H1 (cell line): ENCODE results near the gene KCNJ2. TPM values are rescaled to one million over a fixed set of nuclear protein-coding genes. Genes with fewer than 3 reads are reported as not detected.

Source experiments
- FOSL1 ChIP-seq: IDR thresholded peaks from 2 replicates; pipeline ENCODE4 v1.6.1; 2011; ENCODE audit warnings: mild to moderate bottlenecking, low read depth, low read length, moderate library complexity; ENCODE audit not compliant: insufficient read depth
- RXRA ChIP-seq: IDR thresholded peaks from 2 replicates; pipeline ENCODE4 v1.6.1; 2011; ENCODE audit warnings: low read depth, mild to moderate bottlenecking, low read length, moderate library complexity; ENCODE audit not compliant: insufficient read depth
- SP2 ChIP-seq: IDR thresholded peaks from 2 replicates; pipeline ENCODE4 v1.6.1; 2012; ENCODE audit warnings: mild to moderate bottlenecking, low read length, inconsistent platforms
- polyA plus RNA-seq, 7 experiments: library from polyadenylated mRNA; depleted of rRNA in 3 of 7; stranded (reverse) in 5 of 7; unstranded in 2 of 7; fragments of >200 nt in 5 of 7; fragments of 200-250 nt in 2 of 7; gene quantifications; 1 replicate in 5 of 7; 2 replicates in 1 of 7; 4 replicates in 1 of 7; pipeline versions ENCODE4 v1.2.1 to v1.2.3, GENCODE V29; 2011 to 2013; ENCODE audit warnings: missing spikeins in 2 of 7, mixed read lengths in 2 of 7
- total RNA-seq: library from RNA; stranded (reverse); fragmentation: NEBNext Ultra II Directional; extraction: Animal tissue kit (Norgen Biotek cat#: 25700); gene quantifications from 2 replicates; pipeline ENCODE4 v1.2.1, GENCODE V29; 2021

Gene KCNJ2
- total and polyA plus RNA-seq, 2 of the 8 experiments (the other 6 are each of a cell fraction or from before 2014, with no cell fraction given): 0.23 to 0.76 TPM

DNA sequence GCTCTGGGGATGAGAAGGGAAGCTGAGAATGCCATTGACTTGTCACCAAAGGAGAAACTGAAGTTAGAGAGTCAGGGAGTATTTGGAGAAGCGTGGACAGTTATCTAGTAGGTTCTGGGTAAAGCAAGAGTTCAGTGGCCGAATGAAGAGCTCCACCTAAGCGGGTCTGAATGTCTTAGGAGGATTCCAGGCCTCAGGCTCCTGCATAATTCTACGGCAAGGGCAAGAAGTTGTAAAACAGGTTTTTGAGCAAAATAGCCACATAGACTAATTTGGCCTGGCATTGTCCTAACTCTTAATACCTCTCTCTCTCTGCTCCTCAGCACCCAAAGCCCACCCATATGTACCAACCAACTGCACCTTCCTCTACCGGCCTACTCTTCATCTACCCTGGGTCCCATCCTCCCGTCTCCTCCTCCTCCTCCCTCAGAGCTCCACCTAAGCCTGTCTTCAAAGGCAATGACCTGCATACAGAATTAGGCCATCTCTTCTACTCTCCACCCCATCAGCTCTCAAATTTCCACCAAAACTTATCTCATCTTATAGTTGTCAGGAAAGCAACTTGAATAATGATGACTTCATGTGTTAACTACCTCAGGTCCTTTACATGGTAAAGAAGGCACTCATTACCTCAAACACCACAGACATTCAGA lies 42.0 kb upstream of the KCNJ2 start (continued):
- no peak for TF ChIP-seq RXRA
- no peak for TF ChIP-seq FOSL1
- no peak for TF ChIP-seq SP2
